Measurements from ENCODE around the gene COL26A1.

The COL26A1 gene

GRCh38 chr7:101563198-101563901 is 200.7 kb downstream of the COL26A1 start:
- TF ChIP-seq SIN3A (IDR thresholded peaks at IDR 0.05; ENCODE audit: borderline replicate concordance, insufficient read depth, low read length) (no peak), REST (IDR thresholded peaks at IDR 0.05; ENCODE audit: insufficient read depth in 1 of 2, low read depth in 2 of 2, low read length in 2 of 2) (0 out of 4 replicates have a peak, but pooled peaks of 1 of the 2 experiments have one; percentile 11), TAF1 (IDR thresholded peaks at IDR 0.05; ENCODE audit: borderline replicate concordance, insufficient read depth, low read length) (no peak), POLR2AphosphoS5 (IDR thresholded peaks at IDR 0.05; ENCODE audit: low read depth, low read length) (no peak), FOXP2 (optimal IDR thresholded peaks at IDR 0.05; ENCODE audit: borderline replicate concordance, extremely low read depth, extremely low read length, insufficient read depth) (peak; percentile 44)

DNA sequence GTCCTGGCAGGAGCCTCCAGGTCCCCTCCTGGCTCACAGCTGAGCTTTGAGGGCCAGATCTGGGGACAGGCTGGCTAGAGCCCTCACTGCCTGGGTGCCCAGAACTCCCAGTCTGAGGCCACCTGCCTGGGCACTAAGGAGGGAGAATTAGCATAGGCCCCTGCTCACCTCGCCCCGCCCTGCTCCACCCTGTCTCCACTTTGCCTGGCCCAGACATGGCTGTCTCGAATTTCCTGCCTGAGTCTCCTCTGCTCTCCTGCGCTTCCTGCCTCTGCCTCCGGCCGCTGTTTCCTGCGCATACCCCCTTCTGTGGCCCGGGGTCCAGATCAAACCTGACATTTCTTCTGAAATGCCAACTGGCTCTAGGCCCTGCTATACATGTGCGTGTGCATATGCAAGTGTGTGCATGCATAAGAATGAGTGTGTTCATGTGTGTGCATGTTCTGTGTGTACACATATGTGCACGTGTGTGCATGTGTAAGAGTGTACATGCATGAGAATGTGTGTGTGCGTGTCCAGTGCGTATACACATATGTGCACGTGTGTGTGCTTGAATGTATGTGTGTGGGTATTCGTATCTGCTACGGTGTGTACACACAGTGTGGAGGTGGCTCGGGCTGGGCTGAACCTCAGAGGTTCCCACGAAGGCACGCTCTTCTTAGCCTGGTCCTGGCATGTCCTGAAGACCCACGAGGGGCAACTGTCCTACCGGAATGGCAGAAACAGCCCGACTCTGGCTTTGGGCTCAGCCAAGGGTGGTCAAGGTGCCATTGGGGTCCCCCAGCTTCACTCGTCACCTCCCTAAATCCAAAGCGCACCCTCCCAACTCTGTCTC is 201.5 kb downstream of the COL26A1 start:
- TF ChIP-seq POLR2AphosphoS5 (IDR thresholded peaks at IDR 0.05; ENCODE audit: low read depth, low read length) (no peak), TAF1 (IDR thresholded peaks at IDR 0.05; ENCODE audit: borderline replicate concordance, insufficient read depth, low read length) (no peak), FOXP2 (optimal IDR thresholded peaks at IDR 0.05; ENCODE audit: borderline replicate concordance, extremely low read depth, extremely low read length, insufficient read depth) (peak; percentile 24), REST (IDR thresholded peaks at IDR 0.05; ENCODE audit: insufficient read depth in 1 of 2, low read depth in 2 of 2, low read length in 2 of 2) (0 out of 4 replicates have a peak, but pooled peaks of 1 of the 2 experiments have one; percentile 25)

GRCh38 chr7:101564778-101565211 is 202.1 kb downstream of the COL26A1 start:
- TF ChIP-seq TAF1 (IDR thresholded peaks at IDR 0.05; ENCODE audit: borderline replicate concordance, insufficient read depth, low read length) (no peak), REST (IDR thresholded peaks at IDR 0.05; ENCODE audit: insufficient read depth in 1 of 2, low read depth in 2 of 2, low read length in 2 of 2) (no peak), FOXP2 (optimal IDR thresholded peaks at IDR 0.05; ENCODE audit: borderline replicate concordance, extremely low read depth, extremely low read length, insufficient read depth) (no peak), POLR2AphosphoS5 (IDR thresholded peaks at IDR 0.05; ENCODE audit: low read depth, low read length) (no peak), SIN3A (IDR thresholded peaks at IDR 0.05; ENCODE audit: borderline replicate concordance, insufficient read depth, low read length) (no peak)

DNA sequence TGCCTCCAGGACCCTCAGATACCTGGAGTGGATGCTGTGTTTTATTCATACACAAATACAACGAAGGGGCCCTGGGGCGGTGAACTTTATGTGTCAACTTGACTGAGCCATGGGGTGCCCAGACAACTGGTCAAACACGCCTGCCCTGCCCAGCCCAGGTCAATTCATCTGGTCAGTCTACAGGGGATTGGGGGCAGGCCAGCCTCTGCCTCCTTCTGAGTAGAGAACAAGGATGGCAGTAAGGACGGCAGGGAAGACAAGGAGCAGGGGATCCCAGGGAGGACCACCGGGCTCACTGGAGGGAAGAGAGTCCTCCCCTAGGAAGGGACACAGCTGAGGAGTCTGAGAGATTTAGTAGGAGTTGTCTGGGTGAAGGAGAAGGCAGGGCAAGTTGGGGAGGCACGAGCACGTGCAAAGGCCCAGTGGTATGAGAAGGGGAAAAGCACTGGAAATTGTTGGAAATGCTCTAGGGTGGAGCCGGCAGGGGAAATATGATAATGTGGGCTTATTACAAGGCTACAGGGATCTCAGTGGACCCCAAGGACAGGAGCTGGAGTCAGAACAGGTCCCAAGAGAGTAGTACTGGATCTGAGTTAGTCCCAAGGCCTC is 203.0 kb downstream of the COL26A1 start:
- TF ChIP-seq TAF1 (IDR thresholded peaks at IDR 0.05; ENCODE audit: borderline replicate concordance, insufficient read depth, low read length), result no peak
- TF ChIP-seq SIN3A (IDR thresholded peaks at IDR 0.05; ENCODE audit: borderline replicate concordance, insufficient read depth, low read length), result no peak
- no peak for TF ChIP-seq POLR2AphosphoS5 (IDR thresholded peaks at IDR 0.05; ENCODE audit: low read depth, low read length)
- TF ChIP-seq REST (IDR thresholded peaks at IDR 0.05; ENCODE audit: insufficient read depth in 1 of 2, low read depth in 2 of 2, low read length in 2 of 2), result no peak
- TF ChIP-seq FOXP2 (optimal IDR thresholded peaks at IDR 0.05; ENCODE audit: borderline replicate concordance, extremely low read depth, extremely low read length, insufficient read depth), result no peak

Data from PFSK-1 (cell line).